ENCODE data around the gene RDH13.
"Not testable (repeated sequence)": the region's sequence is repeated elsewhere in the genome, so short reads cannot be mapped to it uniquely, and the experiment has no call there.

DNA sequence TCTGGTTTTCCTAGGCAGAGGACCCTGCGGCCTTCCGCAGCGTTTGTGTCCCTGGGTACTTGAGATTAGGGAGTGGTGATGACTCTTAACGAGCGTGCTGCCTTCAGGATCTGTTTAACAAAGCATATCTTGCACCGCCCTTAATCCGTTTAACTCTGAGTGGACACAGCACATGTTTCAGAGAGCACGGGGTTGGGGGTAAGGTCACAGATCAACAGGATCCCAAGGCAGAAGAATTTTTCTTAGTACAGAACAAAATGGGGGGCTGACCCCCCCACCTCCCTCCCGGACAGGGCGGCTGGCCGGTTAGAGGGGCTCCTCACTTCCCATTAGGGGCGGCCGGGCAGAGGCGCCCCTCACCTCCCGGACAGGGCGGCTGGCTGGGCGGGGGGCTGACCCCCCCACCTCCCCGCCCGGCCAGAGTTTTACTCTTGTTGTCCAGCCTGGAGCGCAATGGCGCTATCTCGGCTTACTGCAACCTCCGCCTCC lies 64.2 kb downstream of the RDH13 start:
- not testable (repeated sequence) for TF ChIP-seq RAD21 (IDR thresholded peaks at IDR 0.05); NR2F2 (IDR thresholded peaks at IDR 0.05); GABPA (IDR thresholded peaks at IDR 0.05 in 1 of 2, conservative IDR thresholded peaks at IDR 0.05 in 1 of 2); HNF4A (conservative IDR thresholded peaks at IDR 0.05); JUND (IDR thresholded peaks at IDR 0.05); HNF4G (IDR thresholded peaks at IDR 0.05); FOXA1 (IDR thresholded peaks at IDR 0.05); FOXA2 (IDR thresholded peaks at IDR 0.05); TAF1 (conservative IDR thresholded peaks at IDR 0.05); YY1 (IDR thresholded peaks at IDR 0.05)
- TF ChIP-seq, protein P1, sequence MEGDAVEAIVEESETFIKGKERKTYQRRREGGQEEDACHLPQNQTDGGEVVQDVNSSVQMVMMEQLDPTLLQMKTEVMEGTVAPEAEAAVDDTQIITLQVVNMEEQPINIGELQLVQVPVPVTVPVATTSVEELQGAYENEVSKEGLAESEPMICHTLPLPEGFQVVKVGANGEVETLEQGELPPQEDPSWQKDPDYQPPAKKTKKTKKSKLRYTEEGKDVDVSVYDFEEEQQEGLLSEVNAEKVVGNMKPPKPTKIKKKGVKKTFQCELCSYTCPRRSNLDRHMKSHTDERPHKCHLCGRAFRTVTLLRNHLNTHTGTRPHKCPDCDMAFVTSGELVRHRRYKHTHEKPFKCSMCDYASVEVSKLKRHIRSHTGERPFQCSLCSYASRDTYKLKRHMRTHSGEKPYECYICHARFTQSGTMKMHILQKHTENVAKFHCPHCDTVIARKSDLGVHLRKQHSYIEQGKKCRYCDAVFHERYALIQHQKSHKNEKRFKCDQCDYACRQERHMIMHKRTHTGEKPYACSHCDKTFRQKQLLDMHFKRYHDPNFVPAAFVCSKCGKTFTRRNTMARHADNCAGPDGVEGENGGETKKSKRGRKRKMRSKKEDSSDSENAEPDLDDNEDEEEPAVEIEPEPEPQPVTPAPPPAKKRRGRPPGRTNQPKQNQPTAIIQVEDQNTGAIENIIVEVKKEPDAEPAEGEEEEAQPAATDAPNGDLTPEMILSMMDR (IDR thresholded peaks at IDR 0.05; ENCODE audit: low read depth, low read length, missing input control): not testable (repeated sequence)
- TF ChIP-seq, protein P2, sequence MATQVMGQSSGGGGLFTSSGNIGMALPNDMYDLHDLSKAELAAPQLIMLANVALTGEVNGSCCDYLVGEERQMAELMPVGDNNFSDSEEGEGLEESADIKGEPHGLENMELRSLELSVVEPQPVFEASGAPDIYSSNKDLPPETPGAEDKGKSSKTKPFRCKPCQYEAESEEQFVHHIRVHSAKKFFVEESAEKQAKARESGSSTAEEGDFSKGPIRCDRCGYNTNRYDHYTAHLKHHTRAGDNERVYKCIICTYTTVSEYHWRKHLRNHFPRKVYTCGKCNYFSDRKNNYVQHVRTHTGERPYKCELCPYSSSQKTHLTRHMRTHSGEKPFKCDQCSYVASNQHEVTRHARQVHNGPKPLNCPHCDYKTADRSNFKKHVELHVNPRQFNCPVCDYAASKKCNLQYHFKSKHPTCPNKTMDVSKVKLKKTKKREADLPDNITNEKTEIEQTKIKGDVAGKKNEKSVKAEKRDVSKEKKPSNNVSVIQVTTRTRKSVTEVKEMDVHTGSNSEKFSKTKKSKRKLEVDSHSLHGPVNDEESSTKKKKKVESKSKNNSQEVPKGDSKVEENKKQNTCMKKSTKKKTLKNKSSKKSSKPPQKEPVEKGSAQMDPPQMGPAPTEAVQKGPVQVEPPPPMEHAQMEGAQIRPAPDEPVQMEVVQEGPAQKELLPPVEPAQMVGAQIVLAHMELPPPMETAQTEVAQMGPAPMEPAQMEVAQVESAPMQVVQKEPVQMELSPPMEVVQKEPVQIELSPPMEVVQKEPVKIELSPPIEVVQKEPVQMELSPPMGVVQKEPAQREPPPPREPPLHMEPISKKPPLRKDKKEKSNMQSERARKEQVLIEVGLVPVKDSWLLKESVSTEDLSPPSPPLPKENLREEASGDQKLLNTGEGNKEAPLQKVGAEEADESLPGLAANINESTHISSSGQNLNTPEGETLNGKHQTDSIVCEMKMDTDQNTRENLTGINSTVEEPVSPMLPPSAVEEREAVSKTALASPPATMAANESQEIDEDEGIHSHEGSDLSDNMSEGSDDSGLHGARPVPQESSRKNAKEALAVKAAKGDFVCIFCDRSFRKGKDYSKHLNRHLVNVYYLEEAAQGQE (IDR thresholded peaks at IDR 0.05): not testable (repeated sequence)
- TF ChIP-seq, protein P3, sequence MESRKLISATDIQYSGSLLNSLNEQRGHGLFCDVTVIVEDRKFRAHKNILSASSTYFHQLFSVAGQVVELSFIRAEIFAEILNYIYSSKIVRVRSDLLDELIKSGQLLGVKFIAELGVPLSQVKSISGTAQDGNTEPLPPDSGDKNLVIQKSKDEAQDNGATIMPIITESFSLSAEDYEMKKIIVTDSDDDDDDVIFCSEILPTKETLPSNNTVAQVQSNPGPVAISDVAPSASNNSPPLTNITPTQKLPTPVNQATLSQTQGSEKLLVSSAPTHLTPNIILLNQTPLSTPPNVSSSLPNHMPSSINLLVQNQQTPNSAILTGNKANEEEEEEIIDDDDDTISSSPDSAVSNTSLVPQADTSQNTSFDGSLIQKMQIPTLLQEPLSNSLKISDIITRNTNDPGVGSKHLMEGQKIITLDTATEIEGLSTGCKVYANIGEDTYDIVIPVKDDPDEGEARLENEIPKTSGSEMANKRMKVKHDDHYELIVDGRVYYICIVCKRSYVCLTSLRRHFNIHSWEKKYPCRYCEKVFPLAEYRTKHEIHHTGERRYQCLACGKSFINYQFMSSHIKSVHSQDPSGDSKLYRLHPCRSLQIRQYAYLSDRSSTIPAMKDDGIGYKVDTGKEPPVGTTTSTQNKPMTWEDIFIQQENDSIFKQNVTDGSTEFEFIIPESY (IDR thresholded peaks at IDR 0.05): not testable (repeated sequence)
